KOPT-K1 (cell line): ENCODE results near the gene GABRG1.

Experiments used
- H3K27ac ChIP-seq: fragments of 200-600 bp; sonication (generic); 2 replicates; pipeline ENCODE4 v1.5.1; 2016; ENCODE audit warnings: antibody characterized with exemption, mild to moderate bottlenecking, low read depth, low read length; ENCODE audit not compliant: poor library complexity, severe bottlenecking
- H3K36me3 ChIP-seq: fragments of 200-600 bp; sonication (generic); 2 replicates; pipeline ENCODE4 v1.5.1; 2017; ENCODE audit warnings: antibody characterized with exemption, mild to moderate bottlenecking, low read length, moderate library complexity; ENCODE audit not compliant: insufficient read depth
- H3K9me3 ChIP-seq: fragments of 200-600 bp; sonication (generic); 2 replicates; pipeline ENCODE4 v1.5.1; 2017; ENCODE audit warnings: antibody characterized with exemption, low read length, mild to moderate bottlenecking; ENCODE audit not compliant: insufficient read depth, poor library complexity, severe bottlenecking

GABRG1 gene

GRCh38 chr4:46123913-46124755 lies at the start of gene GABRG1:
Gene GABRG1, minus strand, starts transcription at chr4:46124054. Its CDS starts 141 bp downstream, at chr4:46123913.
- no peaks in the 10 kb centered on the region for H3K9me3 ChIP-seq
- H3K36me3 ChIP-seq = no peaks in the 10 kb centered on the region
- H3K27ac ChIP-seq = no peak within 1 kb of the TSS

DNA sequence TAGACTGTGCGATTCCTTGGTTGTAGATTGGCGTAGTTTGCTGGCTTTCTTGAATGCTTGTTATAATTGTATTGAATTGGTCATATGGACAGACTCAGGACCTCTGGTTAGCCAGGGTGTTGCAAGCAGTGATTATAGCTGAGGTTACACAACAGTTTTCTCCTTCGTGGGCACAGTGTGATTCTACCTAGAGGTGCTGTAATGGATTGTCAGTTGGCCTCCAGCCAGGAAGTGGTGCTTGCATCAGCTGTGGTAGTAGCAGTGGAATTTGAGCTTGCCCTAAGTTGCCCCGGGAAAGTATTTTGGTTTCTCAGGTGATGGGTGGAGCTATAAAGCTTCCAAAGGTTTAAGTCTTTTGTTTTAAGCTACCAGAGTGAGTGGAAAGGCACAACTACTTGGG lies 23.1 kb upstream of the GABRG1 start:
- Histone ChIP-seq H3K9me3 (no peaks in the 10 kb centered on the region), H3K27ac (no peak overlapping the region)

GRCh38 chr4:46131498-46132057 lies 7.7 kb upstream of the GABRG1 start:
- H3K9me3 ChIP-seq = no peaks in the 10 kb centered on the region
- H3K27ac ChIP-seq = no peak overlapping the region
- H3K36me3 ChIP-seq = no peaks in the 10 kb centered on the region

More for the DNA sequence above, 23.1 kb upstream of the GABRG1 start:
- no peaks in the 10 kb centered on the region for H3K36me3 ChIP-seq

- H3K9me3 ChIP-seq = no peaks in the 10 kb centered on the region
- no peak overlapping the region for H3K27ac ChIP-seq
- no peaks in the 10 kb centered on the region for H3K36me3 ChIP-seq
Measured at GRCh38 chr4:46124773-46125413, 1.0 kb upstream of the GABRG1 start.

DNA sequence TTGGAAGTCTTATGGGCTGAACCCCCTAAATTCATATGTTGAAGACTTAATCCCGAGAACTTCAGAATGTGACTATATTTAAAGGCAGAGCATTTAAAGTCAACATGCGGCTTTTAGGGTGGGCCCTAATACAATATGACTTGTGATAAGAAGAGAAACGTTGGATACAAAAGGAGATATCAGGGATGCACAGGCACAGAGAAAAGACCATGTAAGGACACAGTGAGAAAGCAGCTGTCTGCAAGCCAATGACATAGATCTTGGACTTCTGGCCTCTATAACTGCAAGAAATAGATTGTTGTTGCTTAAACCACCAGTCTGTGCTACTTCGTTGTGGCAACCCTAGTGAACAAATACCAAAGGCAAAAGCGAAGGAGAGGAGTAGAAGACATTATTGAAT lies 42.2 kb downstream of the GABRG1 start:
- Histone ChIP-seq H3K9me3 (no peaks in the 10 kb centered on the region), H3K36me3 (no peaks in the 10 kb centered on the region), H3K27ac (no peak overlapping the region)

GRCh38 chr4:46081248-46081647 lies 42.6 kb downstream of the GABRG1 start:
- Histone ChIP-seq H3K36me3 (no peaks in the 10 kb centered on the region), H3K9me3 (no peaks in the 10 kb centered on the region), H3K27ac (no peak overlapping the region)

- Histone ChIP-seq H3K36me3 (no peaks in the 10 kb centered on the region), H3K27ac (no peak overlapping the region), H3K9me3 (no peaks in the 10 kb centered on the region)
Measured at GRCh38 chr4:46073778-46074177, 50.1 kb downstream of the GABRG1 start.

- Histone ChIP-seq H3K36me3 (no peaks in the 10 kb centered on the region), H3K27ac (no peak overlapping the region), H3K9me3 (no peaks in the 10 kb centered on the region)
Measured at GRCh38 chr4:46051392-46051791, 72.5 kb downstream of the GABRG1 start.

GRCh38 chr4:46032056-46032455 lies 91.8 kb downstream of the GABRG1 start:
- H3K9me3 ChIP-seq = no peaks in the 10 kb centered on the region
- H3K27ac ChIP-seq = no peak overlapping the region
- no peaks in the 10 kb centered on the region for H3K36me3 ChIP-seq

- H3K36me3 ChIP-seq = no peaks in the 10 kb centered on the region
- no peaks in the 10 kb centered on the region for H3K9me3 ChIP-seq
- H3K27ac ChIP-seq = no peak overlapping the region
Measured at GRCh38 chr4:46016306-46016705, 107.5 kb downstream of the GABRG1 start.

DNA sequence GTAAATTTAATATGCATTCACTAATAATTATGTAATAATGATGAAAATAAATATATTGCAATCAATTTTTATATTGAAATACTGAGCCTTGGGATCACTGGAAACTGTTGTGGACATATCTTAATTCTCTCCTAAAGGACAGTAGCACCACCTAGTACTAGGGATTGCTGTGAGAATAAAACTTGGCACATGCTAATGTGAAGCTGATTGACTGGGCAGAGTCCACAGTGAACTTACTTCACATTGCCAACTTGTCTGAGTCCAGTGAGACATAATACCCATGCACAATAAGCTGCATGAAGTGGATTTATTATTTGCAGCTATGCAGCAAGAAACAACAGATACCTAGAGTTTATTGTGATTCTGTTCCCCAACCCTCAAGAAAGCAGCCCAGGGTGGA lies 131.1 kb downstream of the GABRG1 start:
- Histone ChIP-seq H3K9me3 (no peaks in the 10 kb centered on the region), H3K36me3 (no peaks in the 10 kb centered on the region), H3K27ac (no peak overlapping the region)

DNA sequence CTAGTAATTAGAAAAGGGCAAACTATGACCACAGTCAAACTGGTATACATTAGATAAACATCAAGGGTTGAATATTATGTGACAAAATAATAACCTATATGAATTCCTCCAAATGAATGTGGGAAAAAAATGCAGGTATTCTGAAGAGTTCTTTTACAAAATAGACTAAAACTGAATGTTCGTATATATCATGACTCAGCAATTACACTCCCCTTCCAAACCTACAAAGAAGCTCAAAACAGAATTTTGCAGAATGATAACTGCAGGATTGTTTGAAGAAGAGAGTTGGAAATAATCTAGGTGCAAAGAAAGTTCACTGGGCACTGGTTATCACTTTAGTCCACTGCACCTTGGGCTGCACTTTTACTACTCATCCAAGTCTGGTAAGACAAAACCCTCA lies 134.1 kb downstream of the GABRG1 start:
- Histone ChIP-seq H3K36me3 (no peaks in the 10 kb centered on the region), H3K27ac (no peak overlapping the region), H3K9me3 (no peaks in the 10 kb centered on the region)

- H3K36me3 ChIP-seq = no peaks in the 10 kb centered on the region
- H3K27ac ChIP-seq = no peak overlapping the region
- no peaks in the 10 kb centered on the region for H3K9me3 ChIP-seq
Measured at GRCh38 chr4:45987858-45988257, 136.0 kb downstream of the GABRG1 start.
